HepG2 (cell line): ENCODE data around the gene CYP21A2. TPM values are rescaled to one million over a fixed set of nuclear protein-coding genes. Genes with fewer than 3 reads are reported as not detected.
A peak's percentile ranks its signal among the peaks of the same experiment; 100 is the strongest.
"Not testable (repeated sequence)": the region's sequence is repeated elsewhere in the genome, so short reads cannot be mapped to it uniquely, and the experiment has no call there.

Experiments used
- ATAC-seq: fragments of 200-7000 bp; cut with Tn5 transposase; 3 replicates; pipeline ENCODE4 v1.9.1; 2020; ENCODE audit warnings: mild to moderate bottlenecking, moderate library complexity
- BruUV-seq: library from RNA; stranded (reverse); fragments of 400-500 nt; replicated peaks from 2 replicates; lab custom pipeline; 2021; lab: Mats Ljungman, UMichigan
- CTCF ChIA-PET: fragments of 300-600 bp; formaldehyde crosslinking; extraction: SDS; loops from one replicate; lab custom pipeline; 2021; ENCODE audit warnings: low total read pairs, inconsistent platforms, low intra/inter-chr PET ratio; lab: Yijun Ruan, JAX
- POLR2A ChIA-PET: fragments of 350-600 bp; sonication (Branson Sonifier 250); formaldehyde crosslinking; loops from one replicate; lab custom pipeline; 2020; ENCODE audit warnings: antibody characterized with exemption, inconsistent platforms; lab: Yijun Ruan, JAX
- DNase-seq: peaks from one replicate; pipeline ENCODE4 v3.0.0-alpha.2; 2015; ENCODE audit warnings: low spot score
- FAIRE-seq: peaks from 3 replicates; lab custom pipeline; 2011; peaks lifted over from hg19 to GRCh38; lab: Jason Lieb, UNC
- H2AFZ ChIP-seq: one replicate; pipeline ENCODE4 v1.6.1; 2011; ENCODE audit warnings: low read length, inconsistent platforms
- H3K27ac ChIP-seq: fragments of 300-600 bp; 3 replicates; pipeline ENCODE4 v1.8.0; 2011; ENCODE audit warnings: mixed run types, mild to moderate bottlenecking, mixed read lengths, low read length, inconsistent platforms; ENCODE audit not compliant: insufficient read depth; ENCODE audit errors: extremely low read length
- H3K27me3 ChIP-seq, 2 experiments: fragments of 200-600 bp in 1 of 2; 2 replicates in 1 of 2; 3 replicates in 1 of 2; pipeline versions ENCODE4 v1.6.0 to v1.8.0; 2011; ENCODE audit warnings: low read length in 2 of 2, mild to moderate bottlenecking in 2 of 2, moderate library complexity in 2 of 2, inconsistent platforms in 1 of 2; ENCODE audit not compliant: insufficient read depth in 2 of 2, control insufficient read depth in 1 of 2
- H3K36me3 ChIP-seq, 2 experiments: fragments of 200-600 bp in 1 of 2; replicated peaks in 1 of 2; 2 replicates in 1 of 2; 3 replicates in 1 of 2; pipeline versions ENCODE4 v1.5.1 to v1.8.0; 2011; ENCODE audit warnings: low read length in 2 of 2, inconsistent platforms in 1 of 2; ENCODE audit not compliant: insufficient read depth in 2 of 2, control insufficient read depth in 1 of 2
- H3K4me1 ChIP-seq: 2 replicates; pipeline ENCODE4 v1.5.1; 2012; ENCODE audit warnings: low read length, inconsistent platforms; ENCODE audit not compliant: insufficient read depth
- H3K4me2 ChIP-seq: 2 replicates; pipeline ENCODE4 v1.6.0; 2011; ENCODE audit warnings: low read depth, low read length, inconsistent platforms
- H3K4me3 ChIP-seq, 3 experiments: fragments of 200-600 bp in 1 of 3; sonication (generic), shearing (Covaris generic) in 1 of 3; replicated peaks in 1 of 3; 2 replicates each; pipeline ENCODE4 v1.5.1; 2011 to 2016; ENCODE audit warnings: low read length in 3 of 3, inconsistent platforms in 2 of 3, low read depth in 2 of 3, mild to moderate bottlenecking in 2 of 3, control low read depth in 1 of 3, mixed read lengths in 1 of 3; ENCODE audit not compliant: insufficient read depth in 1 of 3
- H3K79me2 ChIP-seq: one replicate; pipeline ENCODE4 v1.6.1; 2011; ENCODE audit warnings: low read length, inconsistent platforms; ENCODE audit not compliant: insufficient read depth
- H3K9ac ChIP-seq: 2 replicates; pipeline ENCODE4 v1.6.0; 2011; ENCODE audit warnings: mild to moderate bottlenecking, low read depth, low read length, inconsistent platforms; ENCODE audit not compliant: insufficient read depth
- H3K9me3 ChIP-seq: 2 replicates; pipeline ENCODE4 v1.5.1; 2012; ENCODE audit warnings: mild to moderate bottlenecking, low read length
- H4K20me1 ChIP-seq: 2 replicates; pipeline ENCODE4 v1.6.0; 2011; ENCODE audit warnings: inconsistent platforms, mild to moderate bottlenecking, low read length, moderate library complexity; ENCODE audit not compliant: insufficient read depth
- POLR2G ChIP-seq: fragments of 200-400 bp; formaldehyde crosslinking; IDR thresholded peaks from 2 replicates; pipeline ENCODE4 v1.6.1; 2018; ENCODE audit warnings: mild to moderate bottlenecking, low read depth, low read length, moderate library complexity
- RXRA ChIP-seq: sonication (generic); formaldehyde crosslinking; IDR thresholded peaks from 2 replicates; pipeline ENCODE4 v1.5.1; 2020; ENCODE audit warnings: missing genetic modification reagents
- ZNF121 ChIP-seq: sonication (generic); formaldehyde crosslinking; IDR thresholded peaks from 2 replicates; pipeline ENCODE4 v1.5.0; 2020; ENCODE audit warnings: mild to moderate bottlenecking, missing genetic modification reagents
- WGBS: methylation state at CpG from one replicate; pipeline ENCODE4 v1.1.6; 2017; ENCODE audit warnings: low lambda C conversion rate; 5-methylcytosine and 5-hydroxymethylcytosine counted together
- in situ Hi-C: cut with HindIII; loops from 2 replicates; pipeline ENCODE4 v1.10.0; 2017; ENCODE audit warnings: low pct_unique_long_range_greater_than_20kb; ENCODE audit not compliant: extremely low pct_ligation_motif_present
- intact Hi-C: fragments of 100-400 bp; cut with micrococcal nuclease; formaldehyde crosslinking; loops from one replicate; pipeline ENCODE4 v1.10.0; 2022; ENCODE audit not compliant: unreplicated experiment
- polyA plus RNA-seq, 8 experiments: library from polyadenylated mRNA; depleted of rRNA in 3 of 8; stranded (reverse) in 7 of 8; unstranded in 1 of 8; fragments of >200 nt; fragmentation: Illumina TruSeq in 4 of 8; extraction: Trizol in 4 of 8; gene quantifications; 2 replicates each; pipeline versions ENCODE4 v1.2.1 to v1.2.3, GENCODE V29; 2011 to 2016; ENCODE audit warnings: low read depth in 4 of 8, missing spikeins in 1 of 8, mixed read lengths in 1 of 8; ENCODE audit not compliant: insufficient read depth in 1 of 8
- total RNA-seq, 5 experiments: library from RNA; depleted of rRNA; stranded (reverse); fragments of >200 nt; fragmentation: Illumina TruSeq; extraction: Trizol; gene quantifications; 2 replicates each; pipeline ENCODE4 v1.2.3, GENCODE V29; 2016; ENCODE audit warnings: low read depth in 1 of 5

CYP21A2 gene
- total and polyA plus RNA-seq, 2 of the 13 experiments (the other 11 are each of a cell fraction or from before 2014, with no cell fraction given) = 1.5 to 6.3 TPM

DNA sequence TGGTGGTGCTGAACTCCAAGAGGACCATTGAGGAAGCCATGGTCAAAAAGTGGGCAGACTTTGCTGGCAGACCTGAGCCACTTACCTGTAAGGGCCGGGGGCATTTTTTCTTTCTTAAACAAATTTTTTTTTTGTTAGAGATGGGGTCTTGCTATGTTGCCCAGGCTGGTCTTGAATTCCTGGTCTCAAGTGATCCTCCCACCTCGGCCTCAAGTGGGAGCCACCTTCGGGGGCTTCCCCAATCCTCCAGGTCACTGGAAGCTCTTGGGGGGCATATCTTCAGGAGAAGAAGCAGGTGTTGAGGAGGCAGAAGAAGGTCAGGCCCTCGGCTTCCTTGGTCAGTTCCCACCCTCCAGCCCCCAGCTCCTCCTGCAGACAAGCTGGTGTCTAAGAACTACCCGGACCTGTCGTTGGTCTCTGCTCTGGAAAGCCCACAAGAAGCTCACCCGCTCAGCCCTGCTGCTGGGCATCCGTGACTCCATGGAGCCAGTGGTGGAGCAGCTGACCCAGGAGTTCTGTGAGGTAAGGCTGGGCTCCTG, 32.2 kb upstream of the CYP21A2 start:
- H3K4me3 ChIP-seq, H3K9ac ChIP-seq, H2AFZ ChIP-seq, ATAC-seq, H3K4me2 ChIP-seq, BruUV-seq, H4K20me1 ChIP-seq, H3K79me2 ChIP-seq, H3K27ac ChIP-seq, H3K36me3 ChIP-seq, in situ Hi-C loops, CTCF ChIA-PET, intact Hi-C loops, FAIRE-seq, H3K9me3 ChIP-seq, H3K27me3 ChIP-seq: not testable (repeated sequence)
- POLR2A ChIA-PET = interaction anchor here (0.6 kb wide), 1 partner anchor 965 kb away, joined by 4 read pairs; no protein-coding TSS in a partner anchor
- peaks cover 34% of the 10 kb centered on the region for H3K4me1 ChIP-seq
- WGBS = 69% methylated on average over 5 of the region's 8 CpGs
- TF ChIP-seq ZNF121 (peak; percentile 87), RXRA (CRISPR knock-in tag) (0 out of 2 replicates have a peak, but pooled peaks have one; percentile 19), POLR2G (peak; percentile 46; the same call in 1 of the 2 replicates)
- DNase-seq = peak; percentile 3

DNA sequence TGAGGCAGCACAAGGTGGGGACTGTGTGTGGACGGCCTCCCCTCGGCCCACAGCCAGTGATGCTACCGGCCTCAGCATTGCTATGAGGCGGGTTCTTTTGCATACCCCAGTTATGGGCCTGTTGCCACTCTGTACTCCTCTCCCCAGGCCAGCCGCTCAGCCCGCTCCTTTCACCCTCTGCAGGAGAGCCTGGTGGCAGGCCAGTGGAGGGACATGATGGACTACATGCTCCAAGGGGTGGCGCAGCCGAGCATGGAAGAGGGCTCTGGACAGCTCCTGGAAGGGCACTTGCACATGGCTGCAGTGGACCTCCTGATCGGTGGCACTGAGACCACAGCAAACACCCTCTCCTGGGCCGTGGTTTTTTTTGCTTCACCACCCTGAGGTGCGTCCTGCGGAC, 31.1 kb upstream of the CYP21A2 start:
- H3K9me3 ChIP-seq, H3K79me2 ChIP-seq, intact Hi-C loops, POLR2A ChIA-PET, H3K27me3 ChIP-seq, H4K20me1 ChIP-seq, H3K9ac ChIP-seq, H3K27ac ChIP-seq, H3K4me3 ChIP-seq, FAIRE-seq, in situ Hi-C loops, H3K36me3 ChIP-seq, BruUV-seq, CTCF ChIA-PET, H2AFZ ChIP-seq: not testable (repeated sequence)
- Histone ChIP-seq H3K4me2 (peak overlapping the region; percentile 18; the same call in 1 of the 2 replicates), H3K4me1 (peaks cover 35% of the 10 kb centered on the region)
- WGBS = 70% methylated on average over 12 of the region's 12 CpGs
- peak; percentile 20 for DNase-seq
- ATAC-seq = peak; percentile 54

DNA sequence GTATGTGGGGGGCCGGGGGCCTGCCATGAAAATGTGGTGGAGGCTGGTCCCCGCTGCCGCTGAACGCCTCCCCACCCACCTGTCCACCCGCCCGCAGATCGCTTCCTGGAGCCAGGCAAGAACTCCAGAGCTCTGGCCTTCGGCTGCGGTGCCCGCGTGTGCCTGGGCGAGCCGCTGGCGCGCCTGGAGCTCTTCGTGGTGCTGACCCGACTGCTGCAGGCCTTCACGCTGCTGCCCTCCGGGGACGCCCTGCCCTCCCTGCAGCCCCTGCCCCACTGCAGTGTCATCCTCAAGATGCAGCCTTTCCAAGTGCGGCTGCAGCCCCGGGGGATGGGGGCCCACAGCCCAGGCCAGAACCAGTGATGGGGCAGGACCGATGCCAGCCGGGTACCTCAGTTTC, 30.2 kb upstream of the CYP21A2 start:
- DNase-seq, H2AFZ ChIP-seq, H3K4me3 ChIP-seq, CTCF ChIA-PET, H4K20me1 ChIP-seq, H3K27me3 ChIP-seq, H3K79me2 ChIP-seq, intact Hi-C loops, in situ Hi-C loops, H3K9ac ChIP-seq, BruUV-seq, H3K27ac ChIP-seq, ATAC-seq, H3K36me3 ChIP-seq, H3K4me2 ChIP-seq, POLR2A ChIA-PET, H3K9me3 ChIP-seq, FAIRE-seq: not testable (repeated sequence)
- H3K4me1 ChIP-seq = peaks cover 35% of the 10 kb centered on the region
- WGBS = no CpG with 5 or more reads among the region's 24 CpGs

DNA sequence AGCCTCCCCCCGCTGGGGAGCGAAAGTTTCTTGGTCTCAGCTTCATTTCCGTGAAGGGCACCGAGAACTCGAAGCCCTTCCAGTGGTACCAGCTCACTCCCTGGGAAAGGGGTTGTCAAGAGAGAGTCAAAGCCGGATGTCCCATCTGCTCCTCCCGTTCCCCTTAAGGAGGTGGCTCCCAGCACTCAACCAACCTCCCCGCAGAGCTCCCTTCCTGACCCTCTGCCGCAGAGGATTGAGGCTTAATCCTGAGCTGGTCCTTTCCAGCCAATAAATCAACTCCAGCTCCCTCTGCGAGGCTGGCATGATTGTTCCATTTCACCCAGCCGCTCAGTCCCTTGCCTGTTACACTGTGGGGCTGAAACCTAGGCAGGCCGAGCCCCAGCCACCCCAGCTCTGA, 29.6 kb upstream of the CYP21A2 start:
- peaks cover 35% of the 10 kb centered on the region for H3K4me1 ChIP-seq
- DNase-seq, H3K4me3 ChIP-seq, H3K9me3 ChIP-seq, H3K4me2 ChIP-seq, FAIRE-seq, H3K27ac ChIP-seq, H3K9ac ChIP-seq, ATAC-seq, intact Hi-C loops, POLR2A ChIA-PET, H4K20me1 ChIP-seq, H2AFZ ChIP-seq, H3K79me2 ChIP-seq, in situ Hi-C loops, H3K36me3 ChIP-seq, CTCF ChIA-PET, H3K27me3 ChIP-seq: not testable (repeated sequence)
- 81% methylated on average over 6 of the region's 12 CpGs for WGBS
- TSS peak; percentile 33 for BruUV-seq
